ENCODE data around the gene PFKFB4. TPM values are rescaled to one million over a fixed set of nuclear protein-coding genes. Genes with fewer than 3 reads are reported as not detected.

The PFKFB4 gene
- total RNA-seq, 1 experiment from 2014 or later, result 12.3 TPM

GRCh38 chr3:48594417-48595049, 37.9 kb upstream of the PFKFB4 start:
- no peak overlapping the region for H3K56ac ChIP-seq (ENCODE audit: insufficient read length, low read depth, low read length)
- no peaks in the 10 kb centered on the region for H4K20me1 ChIP-seq (ENCODE audit: control insufficient read depth, insufficient read depth, insufficient read length)
- H3K4me3 Mint-ChIP-seq, result no peak overlapping the region
- H2AK5ac ChIP-seq (ENCODE audit: insufficient read length, low read length), result no peak overlapping the region
- no peak overlapping the region for H3K4ac ChIP-seq (ENCODE audit: low read depth, low read length)
- H2BK12ac ChIP-seq (ENCODE audit: insufficient read length, low read depth, low read length), result no peak overlapping the region
- no peak overlapping the region for H4K5ac ChIP-seq (ENCODE audit: insufficient read length, low read depth, low read length)
- TF ChIP-seq CTCF (conservative IDR thresholded peaks at IDR 0.05), result no peak
- H4K8ac ChIP-seq (replicated peaks; ENCODE audit: insufficient read length, low read depth, low read length), result no peak overlapping the region
- no peak overlapping the region for H3K9ac ChIP-seq (ENCODE audit: extremely low read depth, insufficient read length, low read length)
- peak; percentile 58 for DNase-seq
- H3K9me3 ChIP-seq (ENCODE audit: control insufficient read depth, low read depth, low read length), result no peaks in the 10 kb centered on the region
- H3K79me2 ChIP-seq (ENCODE audit: insufficient read depth, low read length), result no peaks in the 10 kb centered on the region
- H3K4me2 ChIP-seq (ENCODE audit: insufficient read depth, insufficient read length, low read length), result no peak overlapping the region
- H3K27me3 ChIP-seq (ENCODE audit: insufficient read depth, low read length), result no peaks in the 10 kb centered on the region
- H3T11ph ChIP-seq (ENCODE audit: low read length), result no peak overlapping the region
- no peak overlapping the region for H2BK15ac ChIP-seq (ENCODE audit: low read depth, low read length)
- no peak overlapping the region for H3K27ac ChIP-seq (ENCODE audit: insufficient read length, low read depth, low read length)
- H3K14ac ChIP-seq (ENCODE audit: insufficient read depth, low read length), result peak overlapping the region; percentile 43; the same call in 1 of the 2 replicates
- no peak overlapping the region for H4K91ac ChIP-seq (ENCODE audit: insufficient read length, low read depth, low read length)
- no peak overlapping the region for H2AFZ ChIP-seq (ENCODE audit: low read length)
- no peak overlapping the region for H3K27ac Mint-ChIP-seq
- peaks cover 10 to 33% (median 16%) of the 10 kb centered on the region in 3 experiments for H3K36me3 Mint-ChIP-seq (ENCODE audit: insufficient read depth in 1 of 3, low read depth in 3 of 3)
- H3K79me1 ChIP-seq (ENCODE audit: insufficient read depth, low read depth, low read length, poor library complexity, severe bottlenecking), result no peaks in the 10 kb centered on the region
- H3K27me3 Mint-ChIP-seq (ENCODE audit: low read depth), result peaks cover 4% of the 10 kb centered on the region; the same call in 1 of the 2 replicates
- no peak overlapping the region for H2BK120ac ChIP-seq (ENCODE audit: low read depth, low read length, poor library complexity, severe bottlenecking)
- no peaks in the 10 kb centered on the region for H3K4me1 ChIP-seq (ENCODE audit: insufficient read depth, low read length)
- no peak overlapping the region for H2BK5ac ChIP-seq (ENCODE audit: insufficient read length, low read length)
- H3K4me1 Mint-ChIP-seq, result peaks cover 16 to 21% of the 10 kb centered on the region in 2 experiments
- H2BK20ac ChIP-seq (ENCODE audit: low read depth, low read length, poor library complexity, severe bottlenecking), result no peak overlapping the region
- WGBS (ENCODE audit: extremely low coverage, insufficient read length, low lambda C conversion rate), result no CpG with 5 or more reads among the region's 39 CpGs
- no peaks in the 10 kb centered on the region for H3K9me3 Mint-ChIP-seq
- H3K23me2 ChIP-seq (ENCODE audit: insufficient read length, low read depth, low read length, poor library complexity, severe bottlenecking), result no peaks in the 10 kb centered on the region
- no peak overlapping the region for H3K23ac ChIP-seq (ENCODE audit: insufficient read length, low read depth, low read length)
- H3K18ac ChIP-seq (ENCODE audit: insufficient read length, low read depth, low read length), result peak overlapping the region; percentile 13
